Naive thymus-derived CD8-positive, alpha-beta T cell (primary cell): ENCODE data around the gene MAPK4. TPM values are rescaled to one million over a fixed set of nuclear protein-coding genes. Genes with fewer than 3 reads are reported as not detected.

Experiments used
- ATAC-seq, 2 donors: fragments of 150-1000 bp; cut with Tn5 transposase in 1 of 2; sonication (Bioruptor Pico), chemical (Tn5 transposase) in 1 of 2; 1 replicate in 1 of 2; 2 replicates in 1 of 2; pipeline ENCODE4 v1.10.0; 2021; ENCODE audit warnings: mild to moderate bottlenecking in 2 of 2, moderate library complexity in 2 of 2
- POLR2A ChIA-PET: fragments of 350-600 bp; sonication (Branson Sonifier 250); formaldehyde crosslinking; loops from one replicate; lab custom pipeline; 2021; ENCODE audit warnings: antibody characterized with exemption; lab: Charles Lee
- DNase-seq, 10 donors: peaks; one replicate each; pipeline versions ENCODE4 v3.0.0 to v3.0.0-alpha.2; 2020 to 2022
- H3K27ac Mint-ChIP-seq, 10 donors: one replicate each; pipeline ENCODE4 v1.8.0; 2020 to 2022; ENCODE audit warnings: mild to moderate bottlenecking in 10 of 10, mixed read lengths in 10 of 10, moderate library complexity in 4 of 10, inconsistent platforms in 1 of 10
- H3K27me3 Mint-ChIP-seq, 5 donors: one replicate each; pipeline ENCODE4 v1.8.0; 2021 to 2022; ENCODE audit warnings: mixed read lengths in 5 of 5
- H3K36me3 Mint-ChIP-seq, 3 donors: one replicate each; pipeline ENCODE4 v1.8.0; 2020 to 2022; ENCODE audit warnings: mixed read lengths in 3 of 3, mild to moderate bottlenecking in 2 of 3, inconsistent platforms in 1 of 3
- H3K4me1 Mint-ChIP-seq, 4 donors: one replicate each; pipeline ENCODE4 v1.8.0; 2021 to 2022; ENCODE audit warnings: mixed read lengths in 4 of 4
- H3K4me3 Mint-ChIP-seq, 10 donors: one replicate each; pipeline ENCODE4 v1.8.0; 2020 to 2022; ENCODE audit warnings: mild to moderate bottlenecking in 10 of 10, mixed read lengths in 10 of 10, moderate library complexity in 6 of 10, inconsistent platforms in 1 of 10
- H3K9me3 Mint-ChIP-seq, 9 donors: one replicate each; pipeline ENCODE4 v1.8.0; 2020 to 2022; ENCODE audit warnings: mixed read lengths in 9 of 9, mild to moderate bottlenecking in 3 of 9, inconsistent platforms in 1 of 9, moderate library complexity in 1 of 9
- polyA plus RNA-seq, 3 donors: library from polyadenylated mRNA; unstranded; fragments of 300-500 nt; fragmentation: Illumina TruSeq; gene quantifications; one replicate each; pipeline ENCODE4 v1.2.3, GENCODE V29; 2021
- total RNA-seq, 8 experiments: library from RNA in 2 of 8; stranded (reverse) in 2 of 8; gene quantifications; one replicate each; pipeline ENCODE4 v1.2.3 and lab custom pipeline; 2021 to 2026

Gene MAPK4
- total and polyA plus RNA-seq, 5 experiments from 2014 or later = 0.39 TPM; not detected in 4

- DNase-seq = no peak
- Mint-ChIP-seq H3K9me3 (peaks cover 0 to 2% (median 0%) of the 10 kb centered on the region in 9 donors), H3K4me1 (no peaks in the 10 kb centered on the region), H3K27ac (no peak overlapping the region), H3K27me3 (peaks cover 0 to 23% (median 2%) of the 10 kb centered on the region in 5 donors), H3K36me3 (no peaks in the 10 kb centered on the region), H3K4me3 (no peak overlapping the region)
- ATAC-seq = no peak
- POLR2A ChIA-PET = no interaction called here
Observed at GRCh38 chr18:50649821-50650220, 89.9 kb downstream of the MAPK4 start.

GRCh38 chr18:50651334-50651733 lies 91.4 kb downstream of the MAPK4 start:
- Mint-ChIP-seq H3K4me3 (no peak overlapping the region), H3K27ac (no peak overlapping the region), H3K4me1 (no peaks in the 10 kb centered on the region), H3K9me3 (no peaks in the 10 kb centered on the region), H3K36me3 (no peaks in the 10 kb centered on the region), H3K27me3 (peaks cover 0 to 25% (median 5%) of the 10 kb centered on the region in 5 donors)
- DNase-seq = no peak
- POLR2A ChIA-PET = no interaction called here
- ATAC-seq = no peak

- ATAC-seq (no peak), DNase-seq (no peak)
- Mint-ChIP-seq H3K4me1 (no peaks in the 10 kb centered on the region), H3K27me3 (peaks cover 0 to 30% (median 5%) of the 10 kb centered on the region in 5 donors), H3K27ac (no peak overlapping the region), H3K9me3 (peaks cover 0 to 3% (median 0%) of the 10 kb centered on the region in 9 donors), H3K4me3 (no peak overlapping the region), H3K36me3 (no peaks in the 10 kb centered on the region)
- POLR2A ChIA-PET = no interaction called here
Observed at GRCh38 chr18:50653402-50654093, 93.7 kb downstream of the MAPK4 start.

- Mint-ChIP-seq H3K36me3 (no peaks in the 10 kb centered on the region), H3K27ac (no peak overlapping the region), H3K27me3 (peaks cover 2 to 33% (median 7%) of the 10 kb centered on the region in 5 donors), H3K9me3 (peaks cover 0 to 3% (median 0%) of the 10 kb centered on the region in 9 donors), H3K4me3 (no peak overlapping the region), H3K4me1 (no peaks in the 10 kb centered on the region)
- no peak for DNase-seq
- POLR2A ChIA-PET = no interaction called here
- ATAC-seq = no peak
Observed at GRCh38 chr18:50654211-50654610, 94.3 kb downstream of the MAPK4 start.

GRCh38 chr18:50654658-50655550 lies 95.0 kb downstream of the MAPK4 start:
- no peak overlapping the region for H3K4me3 Mint-ChIP-seq
- no peaks in the 10 kb centered on the region for H3K4me1 Mint-ChIP-seq
- no peak for DNase-seq
- H3K36me3 Mint-ChIP-seq = no peaks in the 10 kb centered on the region
- peaks cover 2 to 32% (median 10%) of the 10 kb centered on the region in 5 donors for H3K27me3 Mint-ChIP-seq
- H3K27ac Mint-ChIP-seq = peak overlapping the region in 1 of 10 donors; percentile 36
- peaks cover 0 to 3% (median 0%) of the 10 kb centered on the region in 9 donors for H3K9me3 Mint-ChIP-seq
- ATAC-seq = no peak
- POLR2A ChIA-PET = no interaction called here

GRCh38 chr18:50656396-50656795 lies 96.5 kb downstream of the MAPK4 start:
- no peak overlapping the region for H3K27ac Mint-ChIP-seq
- peaks cover 2 to 32% (median 14%) of the 10 kb centered on the region in 5 donors for H3K27me3 Mint-ChIP-seq

GRCh38 chr18:50656841-50657470 lies 97.1 kb downstream of the MAPK4 start:
- Mint-ChIP-seq H3K36me3 (no peaks in the 10 kb centered on the region), H3K4me1 (no peaks in the 10 kb centered on the region), H3K27me3 (peaks cover 2 to 32% (median 14%) of the 10 kb centered on the region in 5 donors), H3K27ac (no peak overlapping the region), H3K9me3 (peaks cover 0 to 5% (median under 1%) of the 10 kb centered on the region in 9 donors), H3K4me3 (no peak overlapping the region)
- ATAC-seq = no peak
- DNase-seq = no peak
- POLR2A ChIA-PET = no interaction called here

More at GRCh38 chr18:50656396-50656795, 96.5 kb downstream of the MAPK4 start:
- POLR2A ChIA-PET = no interaction called here
- peaks cover 0 to 5% (median 0%) of the 10 kb centered on the region in 9 donors for H3K9me3 Mint-ChIP-seq
- no peak for ATAC-seq
- H3K36me3 Mint-ChIP-seq = no peaks in the 10 kb centered on the region
- H3K4me1 Mint-ChIP-seq = no peaks in the 10 kb centered on the region
- H3K4me3 Mint-ChIP-seq = no peak overlapping the region
- no peak for DNase-seq

GRCh38 chr18:50658601-50659000 lies 98.7 kb downstream of the MAPK4 start:
- Mint-ChIP-seq H3K4me1 (no peaks in the 10 kb centered on the region), H3K36me3 (no peaks in the 10 kb centered on the region), H3K4me3 (no peak overlapping the region), H3K27me3 (peaks cover 2 to 32% (median 11%) of the 10 kb centered on the region in 5 donors), H3K27ac (no peak overlapping the region), H3K9me3 (peaks cover 0 to 10% (median 5%) of the 10 kb centered on the region in 9 donors)
- no peak for DNase-seq
- no peak for ATAC-seq
- POLR2A ChIA-PET = no interaction called here

- Mint-ChIP-seq H3K4me3 (no peak overlapping the region), H3K27ac (peak overlapping the region in 1 of 10 donors; percentile 0), H3K36me3 (no peaks in the 10 kb centered on the region), H3K27me3 (peaks cover 2 to 32% (median 11%) of the 10 kb centered on the region in 5 donors), H3K4me1 (no peaks in the 10 kb centered on the region), H3K9me3 (peaks cover 0 to 10% (median 5%) of the 10 kb centered on the region in 9 donors)
- POLR2A ChIA-PET = no interaction called here
- ATAC-seq = no peak
- DNase-seq = no peak
Observed at GRCh38 chr18:50659091-50660003, 99.5 kb downstream of the MAPK4 start.

GRCh38 chr18:50661013-50661412 lies 101.1 kb downstream of the MAPK4 start:
- Mint-ChIP-seq H3K36me3 (no peaks in the 10 kb centered on the region), H3K27me3 (peaks cover 2 to 23% (median 11%) of the 10 kb centered on the region in 5 donors), H3K4me3 (no peak overlapping the region), H3K27ac (no peak overlapping the region), H3K9me3 (peaks cover 0 to 10% (median 5%) of the 10 kb centered on the region in 9 donors), H3K4me1 (no peaks in the 10 kb centered on the region)
- no peak for DNase-seq
- POLR2A ChIA-PET = no interaction called here
- no peak for ATAC-seq

GRCh38 chr18:50662177-50662576 lies 102.3 kb downstream of the MAPK4 start:
- no peak for DNase-seq
- H3K4me3 Mint-ChIP-seq = no peak overlapping the region
- no peaks in the 10 kb centered on the region for H3K36me3 Mint-ChIP-seq
- no peak overlapping the region for H3K27ac Mint-ChIP-seq
- H3K27me3 Mint-ChIP-seq = peaks cover 2 to 16% (median 11%) of the 10 kb centered on the region in 5 donors
- no peak for ATAC-seq
- POLR2A ChIA-PET = no interaction called here
- H3K4me1 Mint-ChIP-seq = no peaks in the 10 kb centered on the region
- H3K9me3 Mint-ChIP-seq = peaks cover 0 to 10% (median 5%) of the 10 kb centered on the region in 9 donors
